HTR-8/SVneo (cell line): ENCODE data around the gene IFNL3.

Experiments
- DNase-seq: peaks from one replicate; pipeline ENCODE4 v3.0.0; 2011; ENCODE audit warnings: low spot score, mixed read lengths; ENCODE audit not compliant: insufficient read length
- FAIRE-seq: peaks from 2 replicates; lab custom pipeline; 2011; peaks lifted over from hg19 to GRCh38; lab: Jason Lieb, UNC

IFNL3 gene

DNA sequence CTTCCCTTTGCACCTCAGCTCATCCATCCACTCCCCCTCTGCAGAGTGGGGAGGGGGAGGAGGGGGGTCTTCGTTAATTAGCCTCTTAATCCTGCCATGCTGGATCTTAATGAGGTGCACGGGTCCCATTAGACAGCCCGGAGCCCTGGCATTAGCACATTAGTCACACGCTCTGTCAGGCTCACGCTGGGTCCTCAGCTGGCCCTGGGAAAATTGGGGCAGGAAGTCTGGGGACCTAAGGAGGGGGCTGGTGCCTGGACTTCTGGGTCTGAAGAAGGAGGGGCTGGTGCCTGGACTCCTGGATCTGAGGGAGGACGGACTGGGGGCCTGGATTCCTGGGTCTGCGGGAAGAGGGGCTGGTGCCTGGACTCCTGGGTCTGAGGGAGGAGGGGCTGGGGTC, 48.5 kb downstream of the IFNL3 start:
- DNase-seq (no peak), FAIRE-seq (no peak)

DNA sequence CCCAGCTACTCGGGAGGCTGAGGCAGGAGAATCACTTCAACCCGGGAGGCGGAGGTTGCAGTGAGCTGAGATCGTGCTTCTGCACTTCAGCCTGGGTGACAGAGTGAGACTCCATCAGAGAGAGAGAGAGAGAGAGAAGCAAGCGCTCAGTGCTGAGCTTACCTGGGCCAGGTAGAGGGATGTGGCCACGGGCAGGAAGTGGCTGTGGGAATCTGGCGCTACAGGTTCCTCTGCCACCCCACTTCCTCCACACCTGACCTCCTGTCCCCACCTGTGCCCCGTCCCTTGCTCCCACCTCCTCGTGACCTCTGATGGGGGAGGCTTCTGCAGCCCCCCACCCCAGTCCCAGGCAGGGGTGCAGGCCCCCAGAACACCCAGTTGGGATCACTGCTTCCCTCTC, 49.1 kb downstream of the IFNL3 start:
- FAIRE-seq (no peak), DNase-seq (no peak)

DNA sequence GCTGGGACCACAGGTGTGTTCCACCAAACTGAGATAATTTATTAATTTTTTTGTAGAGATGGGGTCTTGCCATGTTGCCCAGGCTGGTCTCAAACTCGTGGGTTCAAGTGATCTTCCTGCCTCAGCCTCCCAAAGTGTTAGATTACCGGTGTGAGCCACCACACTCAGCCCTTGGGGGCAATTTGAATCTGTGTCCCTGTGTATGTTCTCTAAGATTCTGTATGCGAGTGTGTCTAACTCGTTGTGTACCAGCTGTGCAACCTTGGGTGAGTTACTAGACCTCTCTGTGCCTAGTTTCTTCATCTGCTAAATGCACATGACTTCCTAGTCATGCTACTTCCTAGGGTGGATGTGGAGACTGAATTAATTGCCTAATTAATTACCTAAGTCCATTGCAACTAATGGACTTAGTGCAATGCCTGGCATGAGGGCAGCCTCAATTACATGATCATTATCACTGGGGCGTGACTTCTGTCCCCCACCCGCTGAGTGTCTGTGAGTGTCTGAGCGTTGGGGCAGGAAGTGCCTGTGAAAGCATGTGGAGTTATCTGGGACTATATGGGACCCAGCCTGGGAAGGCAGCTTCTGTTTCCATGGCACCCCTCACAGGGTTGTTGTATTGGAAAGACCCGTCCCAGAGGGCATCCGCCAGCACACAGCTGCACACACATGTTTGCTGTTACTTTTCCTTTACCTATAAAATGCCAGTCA, 49.8 kb downstream of the IFNL3 start:
- FAIRE-seq (no peak), DNase-seq (no peak)

DNA sequence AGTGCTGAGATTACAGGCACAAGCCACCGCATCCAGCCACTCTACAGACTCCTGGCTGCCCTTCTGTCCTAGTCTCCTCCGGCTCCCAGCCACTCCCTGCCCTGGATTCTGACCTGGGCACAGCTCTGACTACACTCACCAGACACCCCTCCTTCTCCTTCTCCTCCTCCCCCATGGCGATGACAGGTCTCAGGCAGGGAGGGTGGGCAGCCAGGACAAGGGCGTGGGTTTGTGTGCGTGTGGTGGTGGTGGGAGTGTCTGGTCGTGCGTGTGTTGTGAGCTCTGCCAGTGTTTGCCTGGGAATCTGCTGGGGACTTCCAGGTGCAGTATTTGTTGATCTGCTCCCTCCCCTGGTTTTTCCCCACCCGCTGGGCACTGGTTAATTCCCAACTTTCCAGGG, 51.0 kb downstream of the IFNL3 start:
- FAIRE-seq (no peak), DNase-seq (no peak)
